Measurements from ENCODE around the gene DNMT3L. TPM values are rescaled to one million over a fixed set of nuclear protein-coding genes. Genes with fewer than 3 reads are reported as not detected.

The DNMT3L gene
- total RNA-seq, 2 donors from 2014 or later: not detected

- Histone ChIP-seq H3K9me3 (no peaks in the 10 kb centered on the region), H3K36me3 (replicated peaks in 1 of 2; ENCODE audit: insufficient read depth in 1 of 2, low read depth in 2 of 2) (no peaks in the 10 kb centered on the region), H3K4me1 (no peaks in the 10 kb centered on the region), H3K27me3 (no peaks in the 10 kb centered on the region), H3K27ac (no peak overlapping the region), H3K4me3 (no peak overlapping the region)
- WGBS, 2 donors: 71 to 75% methylated on average over 4 of the region's 4 CpGs
- DNase-seq: no peak
- ATAC-seq: no peak
- no peak for TF ChIP-seq POLR2A (IDR thresholded peaks at IDR 0.05)
- TF ChIP-seq CTCF (IDR thresholded peaks at IDR 0.05): no peak
- intact Hi-C loops (cut with DNase I): loop anchor here (10.0 kb wide), 1 partner anchor 51 kb away; no protein-coding TSS in a partner anchor
Measured at GRCh38 chr21:44263768-44264167, 2.1 kb upstream of the DNMT3L start.

- H3K4me1 ChIP-seq: no peaks in the 10 kb centered on the region
- ATAC-seq (no peak), DNase-seq (no peak)
- WGBS, 2 donors: 37 to 41% methylated on average over 15 to 18 of the region's 18 CpGs
- H3K36me3 ChIP-seq (replicated peaks in 1 of 2; ENCODE audit: insufficient read depth in 1 of 2, low read depth in 2 of 2): no peaks in the 10 kb centered on the region
- no peaks in the 10 kb centered on the region for H3K27me3 ChIP-seq
- no peak overlapping the region for H3K27ac ChIP-seq
- no peak overlapping the region for H3K4me3 ChIP-seq
- intact Hi-C loops (cut with DNase I): loop anchor here (10.0 kb wide), 1 partner anchor 52 kb away; no protein-coding TSS in a partner anchor
- no peaks in the 10 kb centered on the region for H3K9me3 ChIP-seq
- no peak for TF ChIP-seq POLR2A (IDR thresholded peaks at IDR 0.05)
- TF ChIP-seq CTCF (IDR thresholded peaks at IDR 0.05): no peak
Measured at GRCh38 chr21:44263221-44263760, 1.6 kb upstream of the DNMT3L start.

- H3K27ac ChIP-seq: no peak overlapping the region
- H3K36me3 ChIP-seq (replicated peaks in 1 of 2; ENCODE audit: insufficient read depth in 1 of 2, low read depth in 2 of 2): no peaks in the 10 kb centered on the region
- H3K9me3 ChIP-seq: no peaks in the 10 kb centered on the region
- TF ChIP-seq CTCF (IDR thresholded peaks at IDR 0.05) (no peak), POLR2A (IDR thresholded peaks at IDR 0.05) (no peak)
- 57 to 60% methylated on average over 11 to 12 of the region's 12 CpGs for WGBS, 2 donors
- no peaks in the 10 kb centered on the region for H3K27me3 ChIP-seq
- intact Hi-C loops (cut with DNase I): loop anchor here (10.0 kb wide), 1 partner anchor 52 kb away; no protein-coding TSS in a partner anchor
- H3K4me1 ChIP-seq: no peaks in the 10 kb centered on the region
- ATAC-seq: no peak
- no peak overlapping the region for H3K4me3 ChIP-seq
- no peak for DNase-seq
Measured at GRCh38 chr21:44262338-44263056, 800 bp upstream of the DNMT3L start.

GRCh38 chr21:44260791-44261631 is 686 bp downstream of the DNMT3L start:
- WGBS, 2 donors: 53 to 54% methylated on average over 9 to 19 of the region's 19 CpGs
- no peak for TF ChIP-seq POLR2A (IDR thresholded peaks at IDR 0.05)
- TF ChIP-seq CTCF (IDR thresholded peaks at IDR 0.05): no peak
- H3K27me3 ChIP-seq: no peaks in the 10 kb centered on the region
- no peak overlapping the region for H3K27ac ChIP-seq
- no peaks in the 10 kb centered on the region for H3K9me3 ChIP-seq
- H3K4me1 ChIP-seq: no peaks in the 10 kb centered on the region
- H3K4me3 ChIP-seq: no peak overlapping the region
- no peak for ATAC-seq
- intact Hi-C loops (cut with DNase I): loop anchor here (10.0 kb wide), 1 partner anchor 54 kb away; no protein-coding TSS in a partner anchor
- H3K36me3 ChIP-seq (replicated peaks in 1 of 2; ENCODE audit: insufficient read depth in 1 of 2, low read depth in 2 of 2): no peaks in the 10 kb centered on the region
- DNase-seq: no peak

All from body of pancreas (tissue), 4 donors.